NCI-H69 (cell line): ENCODE results near the gene IL21R.
A peak's percentile ranks its signal among the peaks of the same experiment; 100 is the strongest.
"Not testable (repeated sequence)": the region's sequence is repeated elsewhere in the genome, so short reads cannot be mapped to it uniquely, and the experiment has no call there.

Experiments used
- DNase-seq: peaks from one replicate; lab custom pipeline; 2025; lab: John Stamatoyannopoulos, UW

Gene IL21R

DNA sequence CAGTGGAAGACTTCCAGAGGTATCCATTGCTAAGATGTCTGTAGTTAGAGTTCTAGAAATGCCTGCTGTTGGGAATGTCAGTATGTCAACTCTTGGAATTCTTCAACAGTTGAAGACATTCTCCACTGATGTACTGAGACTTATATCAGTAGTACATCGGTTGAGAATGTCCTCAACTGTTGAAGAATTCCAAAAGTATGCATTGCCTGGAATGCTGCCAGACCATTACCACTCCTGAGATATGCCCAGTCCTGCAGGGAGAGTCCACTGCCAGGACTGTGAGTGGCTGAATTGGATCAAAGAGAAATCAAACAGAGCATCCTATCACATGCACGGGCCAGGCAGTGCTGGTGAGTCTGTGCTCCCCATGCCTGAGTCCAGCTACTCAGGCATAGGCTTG lies 42.0 kb downstream of the IL21R start:
- no peak for DNase-seq

DNA sequence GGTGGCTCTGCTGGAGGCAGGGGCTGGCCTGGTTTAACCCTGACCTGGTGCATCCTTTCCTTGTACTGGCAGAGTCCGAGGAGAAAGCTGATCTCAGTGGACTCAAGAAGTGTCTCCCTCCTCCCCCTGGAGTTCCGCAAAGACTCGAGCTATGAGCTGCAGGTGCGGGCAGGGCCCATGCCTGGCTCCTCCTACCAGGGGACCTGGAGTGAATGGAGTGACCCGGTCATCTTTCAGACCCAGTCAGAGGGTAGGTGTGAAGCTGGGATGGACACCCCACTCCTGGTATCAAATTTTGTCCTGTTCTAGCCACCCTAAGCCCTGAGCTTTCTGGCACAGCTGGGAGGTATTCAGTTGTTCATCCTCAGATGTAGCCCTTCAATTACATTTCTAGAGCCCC lies 42.5 kb downstream of the IL21R start:
- DNase-seq = no peak

DNA sequence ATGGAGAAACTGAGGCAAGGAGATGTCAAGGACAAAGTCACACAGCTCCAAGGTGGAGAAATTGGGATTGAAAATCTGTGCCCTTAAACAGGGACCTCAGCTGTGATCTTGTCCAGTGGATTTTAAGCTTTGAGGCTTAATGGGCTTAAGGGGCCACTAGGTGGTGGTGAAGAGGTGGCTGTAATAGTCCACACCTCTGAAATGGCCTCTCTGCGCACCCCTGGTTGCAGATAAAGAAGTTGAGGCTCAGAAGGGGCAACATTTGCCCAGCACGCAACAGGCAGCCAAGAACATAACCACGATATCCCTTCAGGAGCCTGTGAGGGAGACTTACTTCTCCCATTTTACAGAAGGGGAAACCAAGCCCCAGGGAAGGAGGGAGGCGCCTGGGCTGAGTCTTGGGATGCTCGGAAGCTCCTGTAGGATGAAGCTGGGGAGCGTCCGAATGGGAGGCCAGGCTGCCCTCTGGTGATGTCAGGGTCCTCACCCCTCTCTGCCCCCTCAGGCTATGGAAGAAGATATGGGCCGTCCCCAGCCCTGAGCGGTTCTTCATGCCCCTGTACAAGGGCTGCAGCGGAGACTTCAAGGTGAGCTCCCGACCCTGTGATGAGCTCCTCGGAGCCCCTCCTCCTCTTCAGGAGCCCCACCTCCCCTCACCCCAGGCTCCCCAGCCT lies 43.7 kb downstream of the IL21R start:
- no peak for DNase-seq

DNA sequence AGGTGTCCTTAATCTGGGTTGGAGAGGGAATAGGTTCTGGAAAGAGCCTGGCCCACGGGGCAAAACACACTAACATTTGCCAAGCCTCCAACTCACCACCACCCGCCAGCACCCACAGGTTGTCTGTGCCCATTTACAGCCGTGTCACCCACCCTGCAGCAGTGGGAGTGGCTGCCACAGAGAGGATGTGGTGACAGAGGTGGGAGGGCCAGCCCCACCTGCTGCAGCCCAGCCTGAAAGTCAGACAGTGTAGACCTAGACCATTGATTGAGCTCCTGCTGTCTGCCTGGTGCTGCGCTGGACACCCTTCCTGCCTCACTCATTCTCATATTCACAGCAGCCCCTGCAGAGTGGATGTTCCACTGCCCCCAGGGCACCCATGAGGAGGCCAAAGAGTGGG lies 44.7 kb downstream of the IL21R start:
- no peak for DNase-seq

DNA sequence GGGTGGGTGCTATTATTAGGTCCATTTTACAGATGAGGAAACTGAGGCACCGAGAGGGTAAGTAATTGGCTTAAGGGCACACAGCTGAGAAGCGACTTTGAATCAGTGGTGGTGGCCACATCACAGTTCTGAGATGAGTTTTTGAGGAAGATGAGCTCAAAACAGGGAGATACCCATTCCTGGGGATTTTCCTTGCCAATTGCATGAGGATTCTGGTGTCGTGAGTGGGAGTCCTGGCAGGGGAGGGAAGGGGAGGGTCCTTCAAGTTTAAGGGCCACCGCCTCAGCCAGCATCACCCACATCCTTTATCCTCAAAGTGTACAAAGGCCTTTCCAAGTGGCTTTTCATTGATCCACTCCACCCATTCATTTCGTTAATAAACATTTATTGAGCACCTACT lies 45.3 kb downstream of the IL21R start:
- DNase-seq = no peak

DNA sequence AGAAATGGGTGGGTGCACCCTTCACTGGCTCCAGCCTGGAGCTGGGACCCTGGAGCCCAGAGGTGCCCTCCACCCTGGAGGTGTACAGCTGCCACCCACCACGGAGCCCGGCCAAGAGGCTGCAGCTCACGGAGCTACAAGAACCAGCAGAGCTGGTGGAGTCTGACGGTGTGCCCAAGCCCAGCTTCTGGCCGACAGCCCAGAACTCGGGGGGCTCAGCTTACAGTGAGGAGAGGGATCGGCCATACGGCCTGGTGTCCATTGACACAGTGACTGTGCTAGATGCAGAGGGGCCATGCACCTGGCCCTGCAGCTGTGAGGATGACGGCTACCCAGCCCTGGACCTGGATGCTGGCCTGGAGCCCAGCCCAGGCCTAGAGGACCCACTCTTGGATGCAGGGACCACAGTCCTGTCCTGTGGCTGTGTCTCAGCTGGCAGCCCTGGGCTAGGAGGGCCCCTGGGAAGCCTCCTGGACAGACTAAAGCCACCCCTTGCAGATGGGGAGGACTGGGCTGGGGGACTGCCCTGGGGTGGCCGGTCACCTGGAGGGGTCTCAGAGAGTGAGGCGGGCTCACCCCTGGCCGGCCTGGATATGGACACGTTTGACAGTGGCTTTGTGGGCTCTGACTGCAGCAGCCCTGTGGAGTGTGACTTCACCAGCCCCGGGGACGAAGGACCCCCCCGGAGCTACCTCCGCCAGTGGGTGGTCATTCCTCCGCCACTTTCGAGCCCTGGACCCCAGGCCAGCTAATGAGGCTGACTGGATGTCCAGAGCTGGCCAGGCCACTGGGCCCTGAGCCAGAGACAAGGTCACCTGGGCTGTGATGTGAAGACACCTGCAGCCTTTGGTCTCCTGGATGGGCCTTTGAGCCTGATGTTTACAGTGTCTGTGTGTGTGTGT lies 46.8 kb downstream of the IL21R start:
- DNase-seq = peak; percentile 15

DNA sequence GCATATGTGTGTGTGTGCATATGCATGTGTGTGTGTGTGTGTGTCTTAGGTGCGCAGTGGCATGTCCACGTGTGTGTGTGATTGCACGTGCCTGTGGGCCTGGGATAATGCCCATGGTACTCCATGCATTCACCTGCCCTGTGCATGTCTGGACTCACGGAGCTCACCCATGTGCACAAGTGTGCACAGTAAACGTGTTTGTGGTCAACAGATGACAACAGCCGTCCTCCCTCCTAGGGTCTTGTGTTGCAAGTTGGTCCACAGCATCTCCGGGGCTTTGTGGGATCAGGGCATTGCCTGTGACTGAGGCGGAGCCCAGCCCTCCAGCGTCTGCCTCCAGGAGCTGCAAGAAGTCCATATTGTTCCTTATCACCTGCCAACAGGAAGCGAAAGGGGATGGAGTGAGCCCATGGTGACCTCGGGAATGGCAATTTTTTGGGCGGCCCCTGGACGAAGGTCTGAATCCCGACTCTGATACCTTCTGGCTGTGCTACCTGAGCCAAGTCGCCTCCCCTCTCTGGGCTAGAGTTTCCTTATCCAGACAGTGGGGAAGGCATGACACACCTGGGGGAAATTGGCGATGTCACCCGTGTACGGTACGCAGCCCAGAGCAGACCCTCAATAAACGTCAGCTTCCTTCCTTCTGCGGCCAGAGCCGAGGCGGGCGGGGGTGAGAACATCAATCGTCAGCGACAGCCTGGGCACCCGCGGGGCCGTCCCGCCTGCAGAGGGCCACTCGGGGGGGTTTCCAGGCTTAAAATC lies 47.6 kb downstream of the IL21R start:
- DNase-seq = no peak

DNA sequence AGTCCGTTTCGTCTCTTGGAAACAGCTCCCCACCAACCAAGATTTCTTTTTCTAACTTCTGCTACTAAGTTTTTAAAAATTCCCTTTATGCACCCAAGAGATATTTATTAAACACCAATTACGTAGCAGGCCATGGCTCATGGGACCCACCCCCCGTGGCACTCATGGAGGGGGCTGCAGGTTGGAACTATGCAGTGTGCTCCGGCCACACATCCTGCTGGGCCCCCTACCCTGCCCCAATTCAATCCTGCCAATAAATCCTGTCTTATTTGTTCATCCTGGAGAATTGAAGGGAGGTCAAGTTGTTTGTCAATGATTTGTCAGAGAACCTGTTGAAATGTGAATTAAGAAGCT lies 48.2 kb downstream of the IL21R start:
- no peak for DNase-seq

DNA sequence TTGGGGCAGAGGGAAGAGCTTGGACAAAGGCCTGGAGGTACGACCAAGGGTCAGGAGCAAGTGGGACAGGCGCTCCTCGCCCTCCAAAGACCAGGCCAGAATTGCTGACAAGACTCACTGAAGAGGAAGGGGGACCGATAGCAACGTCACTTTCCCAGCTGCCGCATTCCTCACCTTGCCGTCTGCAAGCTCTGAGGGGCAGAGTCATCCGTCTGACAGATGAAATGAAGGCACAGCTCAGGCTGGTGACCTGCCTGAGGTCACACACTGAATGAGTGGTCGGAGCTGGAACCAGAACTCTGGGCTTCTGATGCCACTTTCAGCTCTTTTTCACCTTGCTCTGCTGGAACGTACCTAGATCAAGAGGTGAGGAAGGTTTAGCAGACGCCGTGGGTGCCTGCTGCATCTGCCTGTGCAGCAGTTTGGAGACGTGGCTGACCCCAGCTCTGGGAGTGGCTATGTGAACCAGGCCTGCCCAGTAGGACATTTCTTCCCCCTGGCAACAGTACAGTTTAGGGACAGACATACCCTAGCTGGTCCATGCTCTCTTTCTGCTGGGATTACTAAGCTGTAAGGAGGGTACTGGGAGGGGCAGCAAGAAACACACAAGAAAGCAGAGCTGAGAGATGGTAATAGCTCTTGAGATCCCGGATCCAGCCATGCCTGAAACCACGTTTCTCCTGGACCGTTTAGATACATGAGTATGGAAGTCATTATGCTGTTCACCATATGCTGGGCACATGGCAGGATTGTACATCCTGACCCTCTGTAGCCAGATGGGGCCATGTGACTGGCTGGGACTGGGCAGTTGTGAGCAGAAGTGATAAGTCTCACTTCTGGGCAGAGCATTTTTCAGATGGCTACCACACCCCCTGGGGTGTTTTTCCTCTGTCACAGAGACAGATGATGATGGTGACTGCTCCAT lies 50.9 kb downstream of the IL21R start:
- no peak for DNase-seq

DNA sequence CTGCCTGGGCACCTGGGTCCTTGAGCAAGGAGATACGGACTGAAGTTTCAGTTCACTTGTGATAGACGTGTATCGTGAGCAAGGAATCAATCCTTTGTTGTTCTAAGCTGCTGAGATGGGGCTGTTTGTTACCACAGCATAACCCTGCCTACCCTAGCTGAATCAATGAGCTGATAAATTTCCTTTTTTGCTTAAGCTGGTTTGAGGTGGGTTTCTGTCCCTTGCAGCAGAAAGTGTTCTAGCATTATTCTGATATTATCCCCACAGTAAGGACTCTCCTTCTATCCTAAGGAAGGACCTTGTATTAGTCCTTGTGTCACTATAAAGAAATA lies 51.5 kb downstream of the IL21R start:
- no peak for DNase-seq

DNA sequence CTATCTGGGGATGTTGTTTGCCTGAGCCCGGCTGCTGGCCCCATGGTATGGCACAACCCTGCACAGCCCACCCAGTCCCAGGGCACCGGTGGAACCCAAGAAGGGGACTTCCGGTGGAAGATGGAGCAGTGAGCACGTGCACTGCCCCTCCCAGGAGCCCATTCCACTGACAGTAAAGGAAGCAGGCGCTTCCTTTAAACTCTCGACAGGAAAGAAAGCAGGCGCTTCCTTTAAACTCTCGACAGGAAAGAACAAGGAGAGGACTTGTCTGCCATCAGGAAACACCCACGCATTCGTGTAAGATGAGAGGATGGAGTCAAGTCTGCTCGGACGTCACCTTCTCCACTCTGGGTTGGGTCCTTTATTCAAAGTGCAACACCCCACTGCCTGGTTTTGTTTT lies 53.7 kb downstream of the IL21R start:
- DNase-seq = no peak

DNA sequence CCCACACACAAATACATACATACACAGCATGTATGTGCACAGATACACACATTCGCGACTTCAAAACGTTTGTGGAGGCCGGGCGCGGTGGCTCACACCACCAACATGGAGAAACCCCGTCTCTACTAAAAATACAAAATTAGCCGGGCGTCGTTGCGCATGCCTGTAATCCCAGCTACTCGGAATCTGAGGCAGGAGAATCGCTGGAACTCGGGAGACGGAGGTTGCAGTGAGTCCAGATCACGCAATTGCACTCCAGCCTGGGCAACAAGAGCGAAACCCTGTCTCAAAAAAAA lies 55.6 kb downstream of the IL21R start:
- not testable (repeated sequence) for DNase-seq

DNA sequence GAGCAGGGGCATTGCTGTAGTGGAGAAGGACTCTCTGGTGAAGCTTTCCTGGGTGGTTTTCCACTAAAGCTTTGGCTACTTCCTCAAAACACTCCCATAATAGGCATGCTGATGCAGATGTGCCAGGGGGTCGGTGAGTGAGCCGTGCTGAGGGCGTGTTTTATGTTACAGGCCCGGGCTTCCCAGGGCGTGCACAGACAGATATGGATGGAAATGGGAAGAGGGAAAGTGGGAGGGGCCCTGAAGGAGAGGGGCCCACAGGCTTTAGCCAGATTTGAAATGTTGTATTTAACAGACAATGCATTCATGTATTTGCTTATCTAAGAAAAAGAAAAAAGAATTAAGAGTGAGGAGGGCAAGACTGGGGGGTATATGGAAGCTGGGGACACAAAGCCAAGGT lies 56.3 kb downstream of the IL21R start:
- DNase-seq = no peak

DNA sequence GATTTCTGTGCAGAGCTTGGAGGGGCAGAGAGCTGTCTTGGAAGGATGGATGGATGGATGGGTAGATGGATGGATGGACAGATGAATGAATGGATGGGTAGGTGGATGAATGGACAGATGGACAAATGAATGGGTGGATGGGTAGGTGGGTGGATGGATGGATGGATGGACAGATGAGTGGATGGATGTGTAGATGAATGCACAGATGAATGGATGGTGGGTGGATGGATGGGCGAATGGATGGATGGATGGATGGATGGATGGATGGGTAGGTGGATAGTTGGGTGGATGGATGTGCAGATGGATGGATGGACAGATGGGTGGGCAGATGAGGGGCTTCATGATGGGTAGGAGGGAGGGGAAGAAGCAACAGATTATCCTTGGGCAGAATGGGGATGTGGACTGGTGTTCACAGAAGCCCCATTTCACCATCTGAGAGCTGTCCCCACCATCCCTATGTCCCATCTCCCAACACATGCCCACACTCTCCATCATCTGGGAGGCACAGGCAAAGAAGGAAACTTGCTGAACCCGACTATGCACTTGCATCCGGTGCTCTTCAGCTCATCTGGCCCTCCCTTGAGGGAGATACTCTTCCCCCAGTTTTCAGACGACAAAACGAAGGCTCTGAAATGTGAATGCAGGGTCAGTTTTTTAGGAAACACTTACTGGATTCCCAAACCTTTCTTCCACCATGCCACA lies 57.2 kb downstream of the IL21R start:
- DNase-seq = no peak

DNA sequence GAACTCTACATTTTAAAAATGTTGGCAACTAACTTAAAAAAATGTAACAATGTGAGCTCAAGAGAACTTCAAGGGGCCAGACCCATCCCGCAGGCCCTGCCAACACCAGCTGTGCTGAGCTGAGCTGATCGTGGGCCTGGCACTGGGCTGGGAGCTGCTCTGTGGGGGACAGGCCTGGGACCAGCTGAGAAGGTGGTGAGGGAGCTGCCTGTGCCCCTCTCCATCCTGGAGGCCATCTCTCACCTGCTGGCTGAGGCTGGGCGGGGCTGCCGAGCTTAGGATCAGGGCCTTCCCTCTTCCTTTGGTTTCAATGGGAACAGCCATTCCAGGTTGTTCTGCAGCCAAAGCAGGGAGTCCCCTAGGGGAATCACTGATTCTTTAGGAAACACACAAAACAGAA lies 58.2 kb downstream of the IL21R start:
- no peak for DNase-seq

DNA sequence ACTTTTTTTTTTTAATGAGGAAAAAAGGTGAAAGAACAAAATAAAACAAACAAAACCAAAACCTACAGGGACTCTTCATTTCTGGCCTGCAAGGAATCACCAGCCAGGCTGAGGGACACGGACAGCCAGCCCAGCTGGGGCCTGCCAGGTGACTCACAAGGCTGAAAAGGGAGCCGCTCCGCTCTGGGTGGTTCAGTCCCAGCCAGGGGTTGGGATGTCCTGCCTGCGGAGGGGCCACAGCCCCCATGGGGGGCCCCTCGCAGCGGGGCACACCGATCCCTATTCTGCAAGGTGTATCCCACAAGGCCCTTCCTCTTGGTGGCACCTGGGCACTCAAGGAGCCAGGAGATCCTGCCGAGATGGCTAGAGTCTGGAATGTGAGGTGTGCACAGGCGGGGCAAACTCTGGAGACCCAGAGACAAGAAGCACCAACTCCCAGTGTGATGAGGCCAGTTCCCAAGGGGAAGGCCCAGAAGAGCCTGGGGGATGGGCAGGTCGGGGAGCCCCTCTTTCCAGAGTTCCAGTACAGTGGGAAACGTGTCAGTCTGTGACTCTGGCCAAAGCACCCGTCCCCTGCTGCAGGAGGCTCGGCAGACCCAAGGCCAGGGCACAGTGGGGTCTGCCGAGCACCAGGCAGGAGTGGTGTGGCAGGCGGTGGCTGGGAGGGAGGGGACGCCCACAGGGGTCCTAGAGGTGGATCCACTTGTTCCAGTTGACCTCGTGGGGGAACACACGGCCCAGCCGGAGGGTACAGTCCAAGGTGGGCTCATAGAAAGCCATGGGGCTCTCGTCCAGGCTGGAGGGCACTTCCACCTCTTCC lies 58.9 kb downstream of the IL21R start:
- no peak for DNase-seq

DNA sequence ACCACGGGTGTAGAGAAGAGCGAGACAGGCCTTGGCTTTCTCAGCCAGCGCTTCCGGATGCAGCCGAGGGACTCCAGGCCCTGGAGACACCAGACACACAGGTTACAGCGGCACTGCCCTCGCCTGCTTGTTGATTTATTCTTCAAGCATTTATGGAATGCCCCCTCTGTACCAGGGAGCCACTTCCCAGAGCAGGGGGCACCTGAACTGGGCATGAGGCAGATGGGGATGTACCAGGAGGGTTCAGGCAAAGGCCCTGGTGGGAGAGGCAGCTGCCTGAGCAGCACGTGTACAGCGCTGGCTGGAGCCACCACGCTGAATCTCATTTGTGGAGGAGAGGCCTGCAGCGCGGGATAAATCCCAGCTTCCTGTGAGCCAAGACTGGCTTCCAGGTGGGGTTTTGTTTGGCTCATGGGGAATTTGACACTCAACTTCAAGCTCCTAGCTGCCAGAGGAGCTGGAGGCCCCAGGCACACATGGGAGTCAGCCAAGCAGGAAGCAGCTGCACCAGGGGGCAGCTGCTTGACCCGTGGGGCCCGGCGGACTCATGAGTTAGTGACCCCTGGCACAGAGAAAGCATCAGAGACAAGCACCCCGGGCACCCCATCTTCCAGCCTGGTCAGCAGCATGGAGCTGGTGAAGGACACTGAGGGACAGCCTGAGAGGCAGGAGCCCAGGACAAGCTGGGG lies 59.7 kb downstream of the IL21R start:
- no peak for DNase-seq

DNA sequence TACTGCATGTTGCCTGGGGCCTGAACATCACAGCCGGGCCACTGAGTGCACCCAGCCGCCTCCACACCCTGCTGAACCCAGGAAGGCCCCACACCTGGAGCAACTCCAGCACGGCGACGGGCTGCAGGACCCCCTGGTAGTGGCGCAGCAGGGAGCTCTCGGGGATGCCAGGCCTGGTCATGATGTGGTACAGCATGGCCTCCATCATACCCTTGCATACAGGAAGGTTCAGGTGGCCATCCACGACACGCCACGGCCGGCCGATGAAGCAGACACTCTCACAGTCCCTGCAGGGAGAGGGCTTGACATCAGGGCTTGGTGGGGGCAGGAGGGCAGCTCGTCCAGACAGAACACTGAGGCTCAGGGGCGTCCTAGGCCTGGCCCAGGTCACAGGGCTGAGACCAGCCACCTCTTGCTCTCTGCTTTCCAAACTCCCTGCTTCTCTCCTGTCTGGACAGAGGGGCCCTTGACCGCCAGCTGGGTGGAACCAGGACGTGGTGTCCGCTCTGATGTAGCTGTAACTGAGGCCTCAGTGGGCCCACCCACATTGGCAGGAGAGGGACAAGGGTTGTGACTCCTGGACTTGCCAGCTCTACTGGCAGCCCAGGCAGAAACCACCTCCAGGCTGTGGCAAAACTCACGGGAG lies 60.3 kb downstream of the IL21R start:
- no peak for DNase-seq

DNA sequence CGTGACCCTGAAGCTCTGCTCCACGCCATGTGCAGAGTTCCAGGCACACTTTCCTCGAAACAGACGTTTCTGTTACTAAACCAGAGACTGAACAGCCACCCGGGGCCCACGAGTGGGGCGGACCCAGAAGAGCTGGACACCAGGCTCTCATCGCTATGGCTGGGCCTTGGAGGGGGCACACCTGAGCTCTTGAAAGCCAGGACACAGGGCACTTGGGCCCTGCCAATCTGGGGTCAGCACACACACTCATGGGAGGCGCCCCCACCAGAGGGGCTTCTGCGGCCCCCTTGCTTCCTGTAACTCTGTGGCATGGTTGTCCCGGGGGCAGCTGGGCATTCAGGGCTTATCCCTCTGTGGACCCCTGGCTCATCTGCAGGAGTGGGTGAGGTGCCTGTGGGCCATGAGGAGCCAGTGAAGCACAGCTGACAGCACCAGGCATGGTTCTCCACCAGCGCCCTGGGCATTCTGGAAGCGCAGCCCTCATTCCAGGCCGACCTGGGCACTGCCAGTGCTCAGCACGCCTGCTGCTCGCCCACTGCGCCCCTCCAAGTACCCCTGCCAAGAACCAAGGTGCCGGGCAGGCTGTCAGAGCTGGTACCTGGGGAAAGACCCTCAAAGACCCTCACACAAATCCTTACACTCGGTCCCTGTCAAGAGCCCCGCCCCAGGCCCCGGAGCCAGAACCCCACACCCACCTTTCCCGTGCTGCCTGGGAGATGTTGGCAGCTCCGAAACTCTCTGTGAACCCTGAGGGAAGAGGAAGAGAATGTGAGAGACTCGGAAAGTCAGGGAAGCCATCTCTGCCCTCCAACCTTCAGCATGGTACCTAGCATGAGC lies 61.1 kb downstream of the IL21R start:
- no peak for DNase-seq
